CD14-positive monocyte (primary cell): ENCODE measurements around the gene G6PC3. TPM values are rescaled to one million over a fixed set of nuclear protein-coding genes. Genes with fewer than 3 reads are reported as not detected.

Experiments
- DNase-seq, 3 donors: peaks; one replicate each; pipeline ENCODE4 v3.0.0-alpha.2; 2011 to 2022
- H2AFZ ChIP-seq: 2 replicates; pipeline ENCODE4 v1.6.0; 2012; ENCODE audit warnings: mild to moderate bottlenecking, low read depth, low read length, inconsistent platforms; ENCODE audit not compliant: insufficient read depth, poor library complexity, severe bottlenecking
- H3K27ac ChIP-seq, 2 donors: 1 replicate in 1 of 2; 2 replicates in 1 of 2; pipeline ENCODE4 v1.5.1; 2012 to 2013; ENCODE audit warnings: low read length in 2 of 2, control low read depth in 1 of 2, inconsistent platforms in 1 of 2, low read depth in 1 of 2, mild to moderate bottlenecking in 1 of 2
- H3K27me3 ChIP-seq, 2 donors: one replicate each; pipeline versions ENCODE4 v1.6.0 to v1.6.1; 2011 to 2013; ENCODE audit warnings: low read length in 2 of 2; ENCODE audit not compliant: control insufficient read depth in 2 of 2, insufficient read depth in 2 of 2
- H3K36me3 ChIP-seq, 2 donors: replicated peaks in 1 of 2; 1 replicate in 1 of 2; 2 replicates in 1 of 2; pipeline versions ENCODE4 v1.5.1 to v1.6.1; 2012 to 2013; ENCODE audit warnings: low read length in 2 of 2, control low read depth in 1 of 2, inconsistent platforms in 1 of 2, mild to moderate bottlenecking in 1 of 2; ENCODE audit not compliant: insufficient read depth in 2 of 2, control insufficient read depth in 1 of 2
- H3K4me1 ChIP-seq, 2 donors: 1 replicate in 1 of 2; 2 replicates in 1 of 2; pipeline versions ENCODE4 v1.5.1 to v1.6.1; 2012 to 2013; ENCODE audit warnings: low read length in 2 of 2, control low read depth in 1 of 2, inconsistent platforms in 1 of 2, mild to moderate bottlenecking in 1 of 2, moderate library complexity in 1 of 2; ENCODE audit not compliant: insufficient read depth in 2 of 2, control insufficient read depth in 1 of 2
- H3K4me2 ChIP-seq: replicated peaks from 2 replicates; pipeline ENCODE3; 2012; ENCODE audit warnings: low read length, moderate library complexity, mild to moderate bottlenecking; ENCODE audit not compliant: poor library complexity, severe bottlenecking; ENCODE audit errors: extremely low read depth
- H3K4me3 ChIP-seq, 3 experiments: fragments of 200-600 bp in 1 of 3; sonication (generic) in 1 of 3; replicated peaks in 1 of 3; 1 replicate in 2 of 3; 2 replicates in 1 of 3; pipeline ENCODE4 v1.5.1; 2011 to 2013; ENCODE audit warnings: low read length in 3 of 3, mild to moderate bottlenecking in 3 of 3, control low read depth in 2 of 3, low read depth in 2 of 3, inconsistent platforms in 1 of 3, moderate library complexity in 1 of 3
- H3K79me2 ChIP-seq: 2 replicates; pipeline ENCODE4 v1.6.0; 2012; ENCODE audit warnings: mild to moderate bottlenecking, control low read depth, inconsistent platforms, low read length, moderate library complexity; ENCODE audit not compliant: insufficient read depth
- H3K9ac ChIP-seq: 2 replicates; pipeline ENCODE4 v1.6.0; 2017; ENCODE audit warnings: low read length, mild to moderate bottlenecking; ENCODE audit not compliant: insufficient read depth, poor library complexity, severe bottlenecking
- H3K9me3 ChIP-seq, 2 donors: replicated peaks in 1 of 2; 1 replicate in 1 of 2; 2 replicates in 1 of 2; pipeline versions ENCODE4 v1.5.1 to v1.6.1; 2012 to 2013; ENCODE audit warnings: low read length in 2 of 2, control low read depth in 1 of 2; ENCODE audit not compliant: control insufficient read depth in 1 of 2, insufficient read depth in 1 of 2
- H4K20me1 ChIP-seq: 2 replicates; pipeline ENCODE4 v1.6.0; 2012; ENCODE audit warnings: mild to moderate bottlenecking, low read length, control low read depth, moderate library complexity; ENCODE audit not compliant: insufficient read depth
- H3K27ac Mint-ChIP-seq, 7 donors: one replicate each; pipeline ENCODE4 v1.8.0; 2020; ENCODE audit warnings: mild to moderate bottlenecking in 7 of 7, mixed read lengths in 7 of 7, moderate library complexity in 6 of 7, inconsistent platforms in 2 of 7
- H3K27me3 Mint-ChIP-seq, 3 donors: one replicate each; pipeline ENCODE4 v1.8.0; 2021 to 2022; ENCODE audit warnings: low read depth in 3 of 3, mild to moderate bottlenecking in 3 of 3, mixed read lengths in 3 of 3, moderate library complexity in 3 of 3, inconsistent platforms in 1 of 3
- H3K36me3 Mint-ChIP-seq, 2 donors: one replicate each; pipeline ENCODE4 v1.8.0; 2020; ENCODE audit warnings: mixed read lengths in 2 of 2, inconsistent platforms in 1 of 2, mild to moderate bottlenecking in 1 of 2
- H3K4me1 Mint-ChIP-seq: one replicate; pipeline ENCODE4 v1.8.0; 2020; ENCODE audit warnings: mild to moderate bottlenecking, mixed read lengths
- H3K4me3 Mint-ChIP-seq, 2 donors: one replicate each; pipeline ENCODE4 v1.8.0; 2020; ENCODE audit warnings: mild to moderate bottlenecking in 2 of 2, mixed read lengths in 2 of 2, moderate library complexity in 1 of 2
- H3K9me3 Mint-ChIP-seq, 7 donors: one replicate each; pipeline ENCODE4 v1.8.0; 2020 to 2022; ENCODE audit warnings: mixed read lengths in 7 of 7, mild to moderate bottlenecking in 6 of 7, moderate library complexity in 6 of 7, inconsistent platforms in 2 of 7
- CTCF ChIP-seq: fragments of 200-600 bp; IDR thresholded peaks from one replicate; pipeline ENCODE4 v1.8.0; 2022; ENCODE audit warnings: antibody characterized with exemption, mild to moderate bottlenecking
- WGBS: methylation state at CpG from one replicate; pipeline ENCODE4 v1.1.5; 2013; ENCODE audit warnings: missing lambda C conversion rate; ENCODE audit not compliant: insufficient coverage; 5-methylcytosine and 5-hydroxymethylcytosine counted together
- intact Hi-C, 2 donors: fragments of 100-400 bp; cut with micrococcal nuclease; formaldehyde crosslinking; loops; one replicate each; pipeline versions ENCODE4 v1.15.0 to v1.15.1; 2023
- polyA plus RNA-seq, 3 donors: library from polyadenylated mRNA; depleted of rRNA in 1 of 3; unstranded in 2 of 3; stranded (reverse) in 1 of 3; fragments of 300-500 nt in 2 of 3; fragments of >200 nt in 1 of 3; fragmentation: Illumina TruSeq in 2 of 3; gene quantifications; 1 replicate in 2 of 3; 2 replicates in 1 of 3; pipeline ENCODE4 v1.2.3, GENCODE V29; 2012 to 2021

Gene G6PC3
- polyA plus RNA-seq, 3 donors = 38.0 to 46.4 (median 42.4) TPM

- peaks cover 62% of the 10 kb centered on the region for H4K20me1 ChIP-seq
- peaks cover 14 to 34% of the 10 kb centered on the region in 2 donors for H3K36me3 ChIP-seq
- no peaks in the 10 kb centered on the region for H3K27me3 ChIP-seq
- no peak overlapping the region for H3K9ac ChIP-seq
- Mint-ChIP-seq H3K9me3 (no peaks in the 10 kb centered on the region), H3K27ac (no peak overlapping the region), H3K36me3 (peaks cover 25 to 56% of the 10 kb centered on the region in 2 donors), H3K4me1 (peaks cover 15% of the 10 kb centered on the region), H3K4me3 (no peak overlapping the region), H3K27me3 (no peaks in the 10 kb centered on the region)
- H3K9me3 ChIP-seq = no peaks in the 10 kb centered on the region
- TF ChIP-seq CTCF = no peak
- 97% methylated on average over 7 of the region's 16 CpGs for WGBS
- no peak overlapping the region for H3K27ac ChIP-seq
- H3K4me3 ChIP-seq = no peak overlapping the region
- H3K4me2 ChIP-seq = no peak overlapping the region
- no peak for DNase-seq
- H3K79me2 ChIP-seq = peaks cover 29% of the 10 kb centered on the region
- no peak overlapping the region for H2AFZ ChIP-seq
- intact Hi-C loops = no loop called here
- H3K4me1 ChIP-seq = peaks cover 17% of the 10 kb centered on the region in 2 donors
Measured at GRCh38 chr17:44102849-44103622, 32.5 kb downstream of the G6PC3 start.

- Histone ChIP-seq H3K79me2 (peaks cover 47% of the 10 kb centered on the region), H4K20me1 (peaks cover 79% of the 10 kb centered on the region), H3K27me3 (no peaks in the 10 kb centered on the region), H3K4me2 (no peak overlapping the region), H3K9me3 (no peaks in the 10 kb centered on the region), H3K9ac (no peak overlapping the region), H3K4me1 (peaks cover 12% of the 10 kb centered on the region in 2 donors), H3K36me3 (peaks cover 19 to 46% of the 10 kb centered on the region in 2 donors), H2AFZ (no peak overlapping the region), H3K4me3 (no peak overlapping the region), H3K27ac (no peak overlapping the region)
- DNase-seq = no peak
- H3K4me1 Mint-ChIP-seq = peaks cover 12% of the 10 kb centered on the region
- H3K4me3 Mint-ChIP-seq = no peak overlapping the region
- intact Hi-C loops = no loop called here
- WGBS = no CpG with 5 or more reads among the region's 3 CpGs
- no peak for TF ChIP-seq CTCF
- peaks cover 30 to 55% of the 10 kb centered on the region in 2 donors for H3K36me3 Mint-ChIP-seq
- no peaks in the 10 kb centered on the region for H3K27me3 Mint-ChIP-seq
- no peak overlapping the region for H3K27ac Mint-ChIP-seq
- H3K9me3 Mint-ChIP-seq = no peaks in the 10 kb centered on the region
Measured at GRCh38 chr17:44105483-44105882, 34.9 kb downstream of the G6PC3 start.
